Stimulated activated CD8-positive, alpha-beta memory T cell treated with anti-CD3 and anti-CD28 coated beads, Interleukin-15, amount 100 ng/mL, for 1 hour (primary cell): ENCODE data around the gene CAMK2B.
A peak's percentile ranks its signal among the peaks of the same experiment; 100 is the strongest.

Experiments
- DNase-seq: peaks from one replicate; pipeline ENCODE4 v3.0.0-alpha.2; 2020; ENCODE audit warnings: low read depth

Gene CAMK2B

DNA sequence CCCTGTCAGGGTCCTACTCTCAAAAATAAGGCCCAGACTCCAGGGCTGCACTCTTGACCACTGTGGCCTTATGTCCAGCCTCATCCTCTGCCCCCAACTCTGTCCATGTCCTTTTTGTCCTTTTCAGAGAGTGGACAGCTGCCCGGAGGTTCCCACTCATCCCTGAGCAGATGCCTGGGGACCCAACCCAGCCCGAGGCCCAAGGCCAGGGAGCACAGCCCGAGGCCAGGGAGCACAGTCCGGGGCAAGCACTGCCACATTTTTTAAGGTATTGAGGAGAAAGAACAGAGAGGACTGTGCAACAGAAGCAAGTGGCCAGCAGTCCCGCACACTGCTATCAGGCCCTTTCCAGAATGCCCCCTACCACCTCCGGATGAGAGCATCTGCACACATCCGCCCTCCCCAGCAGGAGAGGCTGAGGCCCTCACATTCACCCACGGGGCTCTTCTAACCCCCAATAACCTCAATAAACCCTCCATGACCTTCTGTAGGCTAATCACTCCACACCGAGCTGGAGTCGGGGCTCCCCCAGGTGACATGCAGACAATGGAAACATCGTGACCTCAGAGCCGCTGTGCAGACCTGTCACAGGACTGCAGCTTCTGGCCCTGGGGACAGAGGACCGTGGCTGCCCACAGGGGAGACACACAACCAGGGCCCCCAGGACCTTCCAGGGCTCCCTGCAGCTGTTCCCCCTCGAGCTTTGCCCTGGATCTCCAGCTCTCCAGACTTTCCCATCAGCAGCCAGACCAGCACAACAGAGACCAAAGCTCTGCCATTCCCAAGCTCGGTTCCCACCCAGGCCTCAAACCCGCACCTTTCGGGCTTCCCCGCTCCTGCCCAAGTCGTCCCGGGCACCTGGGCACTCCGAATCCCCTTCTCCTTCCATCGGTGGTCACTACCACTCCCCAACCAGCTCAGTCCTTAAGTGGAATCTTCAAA is 51.4 kb downstream of the CAMK2B start:
- DNase-seq, result no peak

DNA sequence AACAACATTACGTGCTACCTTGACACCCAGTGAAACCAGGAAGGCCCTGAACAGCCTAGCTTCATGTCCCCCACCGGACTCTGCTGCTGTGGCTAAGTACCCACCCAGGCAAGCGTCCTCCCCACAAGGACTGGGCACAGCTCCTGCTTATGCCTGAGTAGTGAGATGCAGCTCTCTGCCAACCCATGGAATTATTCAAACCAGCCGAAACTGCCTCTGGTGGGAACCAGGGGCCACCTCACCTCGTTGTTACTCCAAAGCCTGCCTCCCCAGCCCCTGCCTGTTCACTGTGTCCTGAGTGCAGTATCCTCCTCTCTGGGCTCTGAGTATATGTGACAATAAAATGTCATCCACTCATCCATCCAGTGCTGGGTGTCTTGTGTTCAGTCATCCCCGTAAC is 52.4 kb downstream of the CAMK2B start:
- no peak for DNase-seq

DNA sequence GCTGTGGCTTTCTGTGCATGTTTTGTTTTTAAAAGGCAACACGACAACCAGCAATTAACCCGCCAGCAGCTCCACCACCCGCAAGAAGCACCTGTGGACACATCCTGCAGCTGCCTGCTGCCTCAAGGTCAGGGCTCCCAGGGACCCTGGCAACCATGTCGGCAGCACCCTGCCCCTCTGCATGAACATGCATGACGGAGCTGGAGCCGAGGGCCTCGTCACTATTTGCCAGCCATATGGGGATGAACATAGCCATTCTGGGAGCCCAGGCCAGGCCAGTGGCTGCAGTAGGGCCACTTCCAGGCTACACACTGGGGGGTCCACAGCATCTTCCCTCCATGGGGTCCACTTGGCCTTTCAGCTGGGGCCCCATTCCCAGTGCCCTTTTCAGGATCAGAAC is 52.9 kb downstream of the CAMK2B start:
- DNase-seq, result no peak

DNA sequence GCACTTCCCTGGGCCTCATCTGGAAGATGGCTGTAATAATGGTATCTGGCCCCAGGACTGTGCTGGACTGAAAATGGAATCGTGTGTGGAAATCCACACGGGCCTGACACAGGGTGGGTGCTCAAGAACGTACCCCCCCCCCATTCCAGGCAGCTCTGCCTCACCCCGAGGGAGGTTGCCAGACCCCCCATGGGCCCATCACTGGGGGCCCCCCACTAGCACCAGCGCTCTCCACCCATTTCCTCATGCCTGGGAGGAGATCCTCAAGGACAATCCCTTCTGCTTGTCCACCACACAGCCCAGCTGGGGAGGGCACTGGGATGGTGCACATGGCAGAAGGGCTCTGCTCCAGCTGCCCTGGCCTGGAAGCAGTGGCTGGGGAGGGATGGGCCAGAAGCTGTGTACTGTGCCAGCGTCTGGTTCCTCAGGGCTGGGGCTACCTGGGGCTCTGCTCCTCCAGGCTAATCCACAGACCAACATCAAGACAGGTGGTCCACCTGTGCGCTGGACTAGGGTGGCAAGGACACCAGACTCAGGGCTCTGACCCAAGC is 55.4 kb downstream of the CAMK2B start:
- no peak for DNase-seq

DNA sequence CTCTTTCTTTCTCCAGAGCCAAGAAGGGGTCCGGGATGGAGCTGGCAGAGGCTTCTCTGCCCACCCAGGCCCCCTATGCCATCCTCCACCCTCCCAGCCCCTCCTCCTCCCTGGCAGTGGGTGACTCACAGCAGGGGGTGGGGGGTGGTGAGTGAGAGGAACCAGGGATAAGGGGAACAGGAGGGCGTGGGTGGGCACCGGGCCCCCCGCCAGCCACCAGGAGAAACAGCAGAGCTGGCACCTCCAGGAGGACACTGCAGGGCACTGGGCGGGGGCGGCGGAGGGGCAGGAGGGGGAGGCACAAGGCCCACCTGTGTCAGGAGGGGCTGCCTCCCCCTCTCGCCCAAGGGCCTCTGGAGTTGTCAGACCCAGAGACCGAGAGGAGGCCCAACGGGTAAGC is 56.0 kb downstream of the CAMK2B start:
- no peak for DNase-seq

DNA sequence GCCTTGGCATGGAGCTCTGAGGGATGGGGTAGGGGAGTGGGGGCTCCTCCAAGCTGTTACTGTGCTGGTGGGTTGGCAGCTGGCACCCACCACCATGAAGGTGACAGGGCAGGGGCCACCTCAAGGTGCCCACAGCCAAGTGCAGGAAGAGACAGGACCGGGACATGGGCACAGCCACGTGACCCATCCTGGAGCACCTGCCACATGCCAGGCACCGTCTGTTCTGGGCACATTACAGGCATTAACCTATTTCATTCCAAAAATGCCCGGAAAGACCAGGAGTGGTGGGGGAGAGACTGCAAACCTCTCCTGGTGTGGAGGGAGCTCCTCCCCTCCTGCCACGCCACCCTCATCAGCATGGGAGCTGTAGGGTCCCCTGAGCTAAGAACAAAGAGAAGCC is 56.7 kb downstream of the CAMK2B start:
- DNase-seq, result no peak

DNA sequence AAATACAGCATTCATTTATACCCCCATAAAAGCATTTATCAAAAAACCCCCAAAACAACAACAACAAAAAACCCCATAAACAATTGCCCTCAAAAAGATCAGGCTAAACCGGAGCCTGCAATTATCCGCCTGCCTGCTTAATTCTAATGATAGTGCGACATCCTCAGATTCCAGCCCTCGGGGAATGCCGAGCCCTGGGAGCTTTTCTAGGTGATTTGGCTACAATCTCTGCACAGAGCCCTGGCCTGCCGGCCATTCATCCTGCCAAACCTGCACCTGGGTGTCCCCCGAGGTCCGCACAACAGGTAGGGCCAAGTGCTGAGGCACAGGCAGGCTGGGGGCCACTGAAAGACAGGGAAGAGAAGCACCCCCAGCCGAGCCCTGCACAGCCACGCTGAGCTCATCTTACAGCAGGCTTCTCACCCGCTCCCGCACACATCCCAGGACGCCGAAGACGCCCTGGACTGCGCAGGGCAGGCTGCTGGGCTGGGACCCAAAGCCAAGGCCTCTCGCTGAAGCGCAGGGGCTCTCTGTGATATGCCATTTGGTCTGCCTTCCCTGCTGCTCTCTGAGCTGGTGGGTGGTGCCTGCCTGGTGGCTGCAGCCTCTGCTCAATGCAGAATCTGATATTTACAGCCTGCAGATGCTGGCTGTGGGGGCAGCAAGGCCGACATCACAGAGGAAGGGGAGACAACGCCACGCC is 57.5 kb downstream of the CAMK2B start:
- no peak for DNase-seq

DNA sequence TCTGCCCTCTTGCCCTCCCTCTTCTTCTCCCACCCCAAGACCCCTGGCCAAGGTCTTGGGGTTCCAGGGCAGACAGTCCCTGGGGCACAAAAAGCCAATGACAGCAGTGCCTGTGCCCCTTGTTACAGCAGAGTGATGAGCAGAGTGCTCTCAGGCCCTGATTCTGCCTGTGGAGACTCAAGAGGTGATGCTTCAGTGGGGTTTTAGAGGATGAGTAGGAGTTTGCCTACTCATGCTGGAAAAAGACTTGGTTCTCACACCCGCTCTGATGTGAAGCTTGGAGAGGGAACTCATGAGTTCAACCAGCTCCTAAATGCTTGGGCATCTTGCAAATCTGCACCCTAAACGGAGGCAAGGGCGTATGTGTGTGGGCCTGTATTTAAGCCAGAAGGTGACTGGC is 58.2 kb downstream of the CAMK2B start:
- DNase-seq, result no peak

DNA sequence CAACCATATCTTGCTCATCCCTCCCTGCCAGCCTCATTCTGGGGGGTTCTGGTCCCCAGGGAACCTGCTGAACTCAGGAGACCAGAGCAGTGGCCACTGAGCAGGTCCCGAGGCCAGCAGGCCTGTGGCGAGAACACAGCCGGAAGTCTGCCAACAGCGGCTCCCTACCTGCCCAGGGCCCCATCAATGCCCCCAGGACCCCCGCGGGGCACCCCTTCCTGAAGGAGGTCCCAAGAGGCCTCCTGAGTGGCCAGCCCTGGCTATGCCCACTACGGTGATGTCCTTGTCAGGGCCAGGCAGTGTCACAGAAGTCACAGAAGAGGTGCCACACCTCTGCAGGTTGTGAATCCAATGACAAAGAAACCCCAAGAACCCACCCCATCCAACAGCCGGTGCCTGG is 58.9 kb downstream of the CAMK2B start:
- DNase-seq, result no peak

DNA sequence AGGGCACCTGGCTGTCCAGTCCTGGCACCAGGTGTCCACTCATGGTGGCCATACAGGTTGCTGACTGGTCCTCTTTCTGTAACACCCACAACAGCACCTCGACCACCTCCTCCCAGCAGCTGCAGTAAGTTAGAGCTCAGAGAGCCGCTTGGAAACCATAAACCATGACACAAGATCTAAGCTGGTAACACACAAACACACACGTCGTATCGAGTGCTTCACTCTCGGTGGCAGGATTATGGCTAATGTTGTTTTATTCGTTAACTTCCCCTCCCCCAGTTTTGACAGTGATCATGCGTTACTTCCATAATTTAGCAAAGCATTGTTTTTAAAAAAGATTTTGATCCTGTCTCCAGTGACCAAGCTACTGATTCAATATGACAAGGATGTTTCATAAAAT is 59.7 kb downstream of the CAMK2B start:
- DNase-seq, result no peak

DNA sequence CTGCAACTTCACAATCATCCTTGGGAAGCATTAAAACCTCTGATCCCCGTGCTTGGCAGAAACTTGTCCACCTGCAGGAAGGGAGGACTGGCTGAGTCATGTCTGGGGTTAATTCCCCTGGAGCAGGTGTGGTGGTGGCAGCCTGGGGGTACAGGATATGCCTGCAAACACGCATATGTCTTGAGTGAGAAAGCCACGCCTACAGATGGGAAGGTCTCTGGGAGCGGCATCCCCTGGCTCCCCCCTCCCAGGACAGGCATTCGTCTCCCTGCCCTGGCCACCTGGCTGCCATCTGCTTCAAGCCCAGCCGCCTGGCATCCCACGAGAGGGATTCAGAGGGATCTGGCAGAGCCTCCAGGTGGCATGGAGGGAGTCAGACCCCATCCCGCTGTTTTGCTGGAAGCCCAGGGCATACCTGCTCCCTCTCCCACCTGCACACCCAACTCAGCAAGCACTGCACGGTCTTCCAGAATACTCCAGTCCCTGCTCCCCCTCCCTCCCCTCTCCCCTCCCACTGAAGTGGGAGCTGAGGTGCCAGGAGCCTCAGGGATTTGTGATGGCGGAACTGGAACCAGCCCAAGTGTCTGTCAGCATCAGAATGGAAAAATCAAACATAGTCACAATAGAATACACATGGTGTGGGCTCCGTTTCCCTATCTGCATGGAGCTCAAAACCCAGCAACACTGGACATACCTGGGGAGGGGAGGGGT is 61.0 kb downstream of the CAMK2B start:
- DNase-seq, result no peak

DNA sequence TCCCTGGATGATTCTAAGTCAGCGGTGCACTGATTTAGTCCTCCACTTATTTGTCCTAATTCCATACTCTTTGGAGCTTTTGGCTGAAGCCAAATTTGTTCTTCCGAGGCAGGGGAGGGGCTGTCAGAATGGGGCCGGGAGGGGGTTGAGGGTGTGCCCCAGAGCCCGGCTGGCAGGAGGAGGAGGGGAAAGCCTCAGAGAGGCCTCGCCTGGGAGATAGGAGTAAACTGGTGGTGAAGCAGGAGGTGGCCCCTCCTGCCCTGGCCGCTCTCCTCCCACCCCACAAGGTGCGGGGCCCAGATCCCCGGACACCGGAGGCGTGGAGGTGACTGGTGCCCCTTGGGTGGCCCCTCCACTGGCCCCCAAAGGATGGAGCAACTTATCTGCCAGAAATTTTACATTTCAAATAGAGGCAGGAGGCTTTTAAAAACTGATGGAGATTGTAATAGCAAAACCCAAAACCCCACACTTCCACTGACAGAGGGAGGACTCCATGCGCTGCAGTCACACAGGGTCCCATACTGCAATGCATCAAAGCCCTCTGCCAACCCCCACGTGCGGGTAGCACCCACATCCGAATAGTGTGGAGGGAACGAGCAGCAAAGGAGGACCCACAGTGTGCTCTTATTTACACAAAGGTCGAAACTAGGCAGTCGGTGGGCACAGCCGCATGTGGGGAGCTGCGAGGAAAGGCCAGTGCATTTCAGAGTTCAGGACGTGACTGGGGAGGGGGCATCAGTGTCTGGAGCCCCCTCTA is 61.9 kb downstream of the CAMK2B start:
- DNase-seq, result no peak

DNA sequence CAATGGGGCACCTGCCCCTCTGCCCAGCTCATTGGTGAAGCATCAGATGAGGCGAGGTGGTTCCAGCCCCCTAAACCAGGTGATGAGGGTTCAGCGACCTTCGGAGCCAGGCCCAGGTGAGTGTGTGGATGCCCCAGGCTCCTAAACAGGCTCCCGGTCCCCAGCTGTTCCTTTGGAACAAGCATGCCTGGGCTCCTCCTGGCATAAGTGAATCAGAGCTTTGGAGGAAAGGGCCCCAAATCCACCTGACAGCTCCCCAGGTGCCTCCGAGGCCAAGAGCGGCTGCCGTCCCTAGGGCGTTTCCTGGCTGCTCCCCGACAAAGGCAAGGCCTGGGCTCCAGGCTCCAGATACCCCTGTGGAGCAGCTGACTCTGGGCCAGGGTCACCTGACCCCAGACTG is 63.4 kb downstream of the CAMK2B start:
- no peak for DNase-seq

DNA sequence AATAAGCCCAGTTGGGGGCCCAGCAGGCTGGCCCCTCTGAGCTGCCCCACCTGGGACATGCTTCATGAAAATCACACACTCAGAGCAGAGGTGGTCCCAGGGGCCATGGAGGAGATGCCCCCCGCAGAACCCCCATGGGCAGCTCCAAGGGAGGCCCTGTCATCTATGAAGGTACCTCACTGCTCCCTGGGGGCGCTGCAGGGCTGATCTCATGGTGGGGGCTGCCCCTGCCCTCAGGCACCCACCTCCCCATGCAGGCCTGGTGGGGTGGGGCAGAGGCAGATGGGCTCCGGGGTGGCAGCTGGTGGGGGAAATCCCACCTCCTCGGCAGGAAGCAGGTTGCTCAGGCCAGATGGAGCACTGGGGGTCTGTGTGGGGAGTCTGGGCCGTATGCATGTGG is 64.2 kb downstream of the CAMK2B start:
- no peak for DNase-seq

DNA sequence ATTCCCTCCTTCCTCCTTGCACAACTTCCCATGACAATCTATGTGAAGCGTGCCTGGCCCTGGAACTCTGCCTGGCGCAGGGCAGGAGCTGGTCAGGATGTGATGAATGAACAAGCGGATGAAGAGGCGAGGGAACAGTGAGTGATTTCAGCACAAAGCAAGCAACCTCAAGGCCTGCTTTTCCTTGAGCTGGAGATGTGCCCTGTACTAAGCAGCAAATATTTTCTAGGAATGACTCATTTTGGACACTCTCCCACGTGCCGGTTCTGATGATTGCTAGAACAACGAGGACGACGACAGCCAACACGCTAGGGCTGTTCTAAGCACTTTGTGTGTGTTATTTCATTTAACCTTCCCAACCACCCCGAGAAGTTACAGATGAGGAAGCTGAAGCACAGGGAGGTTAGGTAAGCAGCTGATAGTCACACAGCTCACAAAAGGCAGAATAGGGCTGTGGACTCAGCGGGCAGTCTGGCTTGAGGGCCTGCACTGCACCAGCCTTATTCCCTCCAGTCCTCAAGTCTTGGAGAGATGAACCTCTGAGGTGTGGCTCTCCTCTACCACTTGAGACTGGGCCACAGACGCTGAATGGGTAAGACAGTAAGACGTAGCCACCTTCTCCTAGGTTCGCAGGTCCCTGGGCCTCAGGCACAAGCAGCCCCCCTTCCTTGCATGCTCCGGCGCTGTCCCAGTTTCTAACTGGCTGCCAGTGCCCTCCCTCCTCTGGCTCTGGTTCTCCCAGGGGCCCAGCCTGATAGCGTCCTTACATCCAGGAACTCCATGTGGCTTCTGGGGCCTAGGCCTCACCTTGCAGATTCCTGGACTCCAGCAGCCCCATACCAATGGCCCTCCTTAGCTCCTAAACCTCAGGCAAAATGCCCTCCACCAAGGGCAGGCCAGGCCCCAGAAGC is 65.6 kb downstream of the CAMK2B start:
- no peak for DNase-seq

DNA sequence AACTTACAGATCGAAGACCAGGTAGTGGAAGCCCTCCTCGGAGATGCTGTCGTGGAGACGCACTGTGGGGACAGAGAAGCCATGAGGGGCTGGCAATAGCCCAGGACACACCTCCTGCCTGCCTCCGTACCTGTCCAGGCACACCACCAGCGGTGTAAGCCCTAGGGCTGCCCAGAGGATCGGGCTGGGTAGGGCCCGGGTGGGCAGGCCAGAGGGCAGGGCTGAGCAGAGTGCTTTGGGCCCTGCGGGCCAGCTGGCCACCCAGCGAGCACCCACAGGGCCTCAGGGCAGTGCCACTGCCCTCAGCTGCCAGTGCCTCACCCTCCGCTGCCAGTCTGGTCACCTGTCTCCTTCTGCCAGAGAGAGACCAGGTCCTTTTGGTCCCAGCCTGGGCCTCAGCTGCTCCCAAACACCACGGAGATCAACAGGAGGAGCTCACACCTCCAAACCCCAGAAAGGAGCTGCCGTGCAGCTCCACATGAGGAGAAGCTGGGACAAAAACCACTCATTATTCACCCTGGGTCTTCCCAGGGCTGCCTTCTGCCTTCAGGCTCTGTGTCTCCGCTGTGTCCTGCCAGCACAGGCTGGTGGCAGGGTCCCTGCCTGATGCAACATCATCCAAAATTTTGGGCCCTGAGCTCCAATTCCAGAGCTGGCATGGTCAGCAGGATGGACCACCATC is 66.4 kb downstream of the CAMK2B start:
- no peak for DNase-seq

DNA sequence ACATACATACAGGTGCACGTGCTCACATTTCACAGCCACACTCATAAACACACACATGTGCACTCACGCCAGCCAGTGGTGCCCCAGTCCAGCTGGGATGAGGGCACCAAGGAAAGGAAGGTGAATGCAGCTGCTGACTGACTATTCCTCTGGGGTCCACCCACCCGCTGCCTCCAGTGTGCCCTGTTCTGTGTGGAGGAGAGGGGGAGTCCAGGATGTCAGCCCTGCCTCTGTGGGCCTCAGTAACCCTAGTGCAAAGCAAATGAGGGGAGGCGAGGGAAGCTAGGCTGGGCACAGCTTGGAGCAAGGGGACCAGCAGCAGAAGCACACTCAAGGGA is 67.0 kb downstream of the CAMK2B start:
- no peak for DNase-seq

DNA sequence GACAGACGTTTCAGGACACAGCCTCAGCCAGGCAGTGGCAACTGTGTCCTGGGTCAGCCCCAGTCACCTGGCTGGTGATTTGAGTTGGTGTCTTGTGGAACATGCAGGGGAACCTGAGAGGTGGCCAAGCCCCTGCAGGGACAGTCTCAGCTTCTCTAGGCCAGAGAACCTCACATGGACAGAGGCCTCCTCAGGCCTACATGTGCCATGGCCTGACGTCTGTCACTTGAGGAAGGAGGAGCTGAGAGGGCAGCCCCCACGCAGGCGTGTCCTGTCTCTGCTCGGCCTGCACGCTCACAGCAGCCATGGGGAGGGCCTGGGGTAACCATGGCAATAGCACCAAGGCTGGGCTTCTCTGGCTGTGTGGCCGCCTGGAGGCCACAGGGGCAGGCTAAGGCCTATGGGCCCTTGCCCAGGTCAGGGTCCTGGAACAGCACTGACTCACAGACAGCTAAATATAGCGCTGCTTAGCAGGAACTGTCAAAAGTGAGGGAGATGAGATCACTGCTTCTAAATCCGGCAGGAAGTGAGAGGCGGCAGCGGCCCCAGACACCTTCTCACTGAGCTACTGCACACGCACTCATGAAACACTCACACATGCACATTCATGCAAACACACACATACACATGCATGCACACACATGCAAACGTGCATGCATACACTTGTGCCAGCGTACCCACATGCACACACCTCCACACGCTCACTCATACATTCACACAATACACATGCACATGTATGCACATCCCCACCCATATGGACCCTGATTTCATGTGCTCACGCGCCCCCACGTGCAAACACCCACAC is 67.6 kb downstream of the CAMK2B start:
- DNase-seq, result peak; percentile 24

DNA sequence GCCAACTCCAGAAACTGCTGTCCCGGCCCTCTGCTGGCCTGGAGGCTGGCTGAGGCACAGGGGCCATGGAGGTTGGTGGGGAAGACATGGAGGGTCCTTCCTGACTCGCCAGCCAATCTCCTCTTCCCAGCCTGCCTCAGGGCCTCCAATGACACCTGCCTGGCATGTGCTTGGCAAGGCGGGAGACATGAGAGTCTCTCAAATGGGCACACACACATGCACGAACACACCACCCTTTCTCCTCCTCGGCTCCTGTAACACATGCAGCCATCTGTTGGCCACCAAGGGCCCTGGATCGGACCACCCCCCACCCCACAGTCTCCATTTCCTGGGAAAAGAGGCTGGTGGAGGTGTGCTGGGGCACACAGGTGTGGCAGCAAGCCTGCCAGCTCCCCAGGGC is 68.2 kb downstream of the CAMK2B start:
- no peak for DNase-seq
